K562 (cell line): ENCODE measurements around the gene GRIK5. TPM values are rescaled to one million over a fixed set of nuclear protein-coding genes. Genes with fewer than 3 reads are reported as not detected.

Source experiments
- ATAC-seq: fragments of 200-7000 bp; cut with Tn5 transposase; 3 replicates; pipeline ENCODE4 v1.9.1; 2020; ENCODE audit warnings: moderate library complexity
- BruUV-seq: library from RNA; stranded (reverse); fragments of 400-500 nt; replicated peaks from 2 replicates; lab custom pipeline; 2021; lab: Mats Ljungman, UMichigan
- CTCF ChIA-PET: fragments of 300-600 bp; formaldehyde crosslinking; extraction: SDS; loops from one replicate; lab custom pipeline; 2021; ENCODE audit warnings: low intra/inter-chr PET ratio; lab: Yijun Ruan, JAX
- POLR2A ChIA-PET: fragments of 300-600, 350-650 bp; sonication (Branson Sonifier 250); formaldehyde crosslinking; extraction: SDS; loops from one replicate; lab custom pipeline; 2021; ENCODE audit warnings: antibody characterized with exemption, inconsistent platforms; lab: Yijun Ruan, JAX
- DNase-seq, 4 experiments: peaks; one replicate each; pipeline versions ENCODE4 v3.0.0 to v3.0.0-alpha.2; 2011 to 2018; ENCODE audit warnings: low spot score in 3 of 4, mixed read lengths in 3 of 4; ENCODE audit errors: extremely low read depth in 1 of 4
- FAIRE-seq: peaks from 2 replicates; lab custom pipeline; 2011; peaks lifted over from hg19 to GRCh38; lab: Jason Lieb, UNC
- H2AFZ ChIP-seq: 2 replicates; pipeline ENCODE4 v1.6.0; 2011; ENCODE audit warnings: low read depth, low read length, control low read depth, inconsistent platforms
- H3K27ac ChIP-seq: fragments of 200-600 bp; 3 replicates; pipeline ENCODE4 v1.8.0; 2011; ENCODE audit warnings: low read depth, mild to moderate bottlenecking, control low read depth, inconsistent platforms, low read length, moderate library complexity, mixed read lengths; ENCODE audit errors: extremely low read depth
- H3K27me3 ChIP-seq, 2 experiments: fragments of 300-600 bp in 1 of 2; 2 replicates in 1 of 2; 3 replicates in 1 of 2; pipeline versions ENCODE4 v1.6.0 to v1.8.0; 2011; ENCODE audit warnings: inconsistent platforms in 2 of 2, low read length in 2 of 2, mild to moderate bottlenecking in 1 of 2, mixed read lengths in 1 of 2, moderate library complexity in 1 of 2; ENCODE audit not compliant: control insufficient read depth in 2 of 2, insufficient read depth in 2 of 2
- H3K36me3 ChIP-seq: fragments of 300-600 bp; 3 replicates; pipeline ENCODE4 v1.8.0; 2011; ENCODE audit warnings: mild to moderate bottlenecking, low read length, inconsistent platforms; ENCODE audit not compliant: control insufficient read depth, insufficient read depth
- H3K4me1 ChIP-seq, 2 experiments: fragments of 200-600 bp in 1 of 2; replicated peaks in 1 of 2; 2 replicates in 1 of 2; 3 replicates in 1 of 2; pipeline versions ENCODE4 v1.5.1 to v1.8.0; 2011; ENCODE audit warnings: inconsistent platforms in 2 of 2, low read length in 2 of 2, mild to moderate bottlenecking in 1 of 2, mixed read lengths in 1 of 2, moderate library complexity in 1 of 2; ENCODE audit not compliant: control insufficient read depth in 2 of 2, insufficient read depth in 2 of 2
- H3K4me2 ChIP-seq: 2 replicates; pipeline ENCODE4 v1.6.1; 2011; ENCODE audit warnings: low read length, control low read depth, inconsistent platforms, mixed read lengths; ENCODE audit not compliant: insufficient read depth
- H3K4me3 ChIP-seq: fragments of 200-600 bp; sonication (generic), shearing (Covaris generic); 2 replicates; pipeline ENCODE4 v1.5.1; 2016; ENCODE audit warnings: control low read depth, inconsistent platforms
- H3K79me2 ChIP-seq: fragments of 200-600 bp; 3 replicates; pipeline ENCODE4 v1.8.0; 2011; ENCODE audit warnings: low read length, inconsistent platforms; ENCODE audit not compliant: control insufficient read depth, insufficient read depth
- H3K9ac ChIP-seq, 2 experiments: 2 replicates each; pipeline versions ENCODE4 v1.6.0 to v1.6.1; 2011; ENCODE audit warnings: low read depth in 2 of 2, low read length in 2 of 2, control low read depth in 1 of 2, inconsistent platforms in 1 of 2, mild to moderate bottlenecking in 1 of 2, mixed read lengths in 1 of 2; ENCODE audit not compliant: insufficient read depth in 1 of 2
- H3K9me1 ChIP-seq: one replicate; pipeline ENCODE4 v1.6.0; 2011; ENCODE audit warnings: inconsistent platforms, mild to moderate bottlenecking, low read length, moderate library complexity; ENCODE audit not compliant: control insufficient read depth, insufficient read depth
- H3K9me3 ChIP-seq: replicated peaks from 2 replicates; pipeline ENCODE4 v1.5.1; 2011; ENCODE audit warnings: low read depth, low read length, inconsistent platforms; ENCODE audit not compliant: control insufficient read depth, insufficient read depth
- H4K20me1 ChIP-seq: replicated peaks from 2 replicates; pipeline ENCODE4 v1.6.1; 2011; ENCODE audit warnings: low read length, inconsistent platforms, mixed read lengths; ENCODE audit not compliant: control insufficient read depth, insufficient read depth
- GMEB1 ChIP-seq: fragments of 250-450 bp; sonication (Bioruptor Pico); IDR thresholded peaks from 2 replicates; pipeline ENCODE4 v1.4.0; 2020; ENCODE audit warnings: mild to moderate bottlenecking
- TBP ChIP-seq: optimal IDR thresholded peaks from 2 replicates; pipeline ENCODE3; 2011; ENCODE audit warnings: low read depth, low read length, improper control_type of control experiment
- WHSC1 ChIP-seq: IDR thresholded peaks from one replicate; pipeline ENCODE4 v1.6.1; 2012; ENCODE audit warnings: low read length, control low read depth, inconsistent platforms
- ZNF263 ChIP-seq: sonication (generic); formaldehyde crosslinking; IDR thresholded peaks from 2 replicates; pipeline ENCODE4 v1.8.0; 2022; ENCODE audit warnings: mild to moderate bottlenecking, missing genetic modification reagents, borderline replicate concordance
- WGBS: fragments of 100-300 bp; shearing (Covaris generic); methylation state at CpG from one replicate; pipeline ENCODE4 v1.1.6; 2016; ENCODE audit warnings: low coverage, mixed read lengths; ENCODE audit not compliant: insufficient coverage; ENCODE audit errors: missing lambda C conversion rate; 5-methylcytosine and 5-hydroxymethylcytosine counted together
- in situ Hi-C: fragments of 300-500 bp; cut with MboI; formaldehyde crosslinking; loops from 4 replicates; pipeline ENCODE4 v1.15.0; 2018; ENCODE audit warnings: inconsistent platforms, mixed read lengths
- intact Hi-C: fragments of 100-400 bp; cut with micrococcal nuclease; formaldehyde crosslinking; loops from 2 replicates; pipeline ENCODE4 v1.14.2; 2022
- polyA plus RNA-seq, 8 experiments: library from polyadenylated mRNA; depleted of rRNA in 4 of 8; stranded (reverse) in 5 of 8; unstranded in 3 of 8; fragments of >200 nt; fragmentation: Nextera tagmentation in 2 of 8; fragmentation: Illumina TruSeq in 1 of 8; extraction: Ambion mirVana in 2 of 8; extraction: Trizol in 1 of 8; gene quantifications; 2 replicates each; pipeline versions ENCODE4 v1.2.1 to v1.2.3, GENCODE V29; 2011 to 2014; ENCODE audit warnings: inconsistent platforms in 1 of 8, missing spikeins in 1 of 8
- total RNA-seq, 7 experiments: library from RNA; depleted of rRNA in 6 of 7; stranded (reverse); fragments of >200 nt in 6 of 7; fragmentation: Illumina TruSeq in 2 of 7; extraction: Trizol in 2 of 7; gene quantifications; 2 replicates each; pipeline versions ENCODE4 v1.2.1 to v1.2.3, GENCODE V29; 2011 to 2021; ENCODE audit warnings: low replicate concordance in 1 of 7

Gene GRIK5
- total and polyA plus RNA-seq, 9 of the 15 experiments (the other 6 are each of a cell fraction or from before 2014, with no cell fraction given): 0.04 to 0.55 (median 0.27) TPM; not detected in 2

GRCh38 chr19:41965106-41965505 lies 104.9 kb downstream of the GRIK5 start:
- WGBS: 4% methylated on average over 5 of the region's 5 CpGs
- no peak for ATAC-seq
- Histone ChIP-seq H3K9me3 (no peaks in the 10 kb centered on the region), H3K27ac (no peak overlapping the region), H3K4me3 (no peak overlapping the region), H4K20me1 (peaks cover 10% of the 10 kb centered on the region), H3K9me1 (no peaks in the 10 kb centered on the region), H3K79me2 (no peaks in the 10 kb centered on the region), H3K4me2 (no peak overlapping the region), H2AFZ (no peak overlapping the region), H3K4me1 (peaks cover 0 to 16% of the 10 kb centered on the region in 2 experiments; a peak in 2 of 5 replicates), H3K27me3 (peaks cover 31 to 37% of the 10 kb centered on the region in 2 experiments; a peak in 4 of 5 replicates), H3K36me3 (no peaks in the 10 kb centered on the region), H3K9ac (no peak overlapping the region)
- in situ Hi-C loops (no loop called here), intact Hi-C loops (no loop called here)
- FAIRE-seq: no peak
- ChIA-PET POLR2A (interaction anchor here (1.0 kb wide), 1 partner anchor 15 kb away, joined by 3 read pairs; no protein-coding TSS in a partner anchor), CTCF (no interaction called here)
- BruUV-seq: no TSS peak
- TF ChIP-seq TBP: no peak
- no peak for TF ChIP-seq ZNF263 (CRISPR knock-in tag)
- no peak for TF ChIP-seq WHSC1
- no peak for TF ChIP-seq GMEB1 (CRISPR knock-in tag)
- TF ChIP-seq, all 486 proteins: peak for 0
- DNase-seq: no peak
